ENCODE measurements around the gene DOK4. TPM values are rescaled to one million over a fixed set of nuclear protein-coding genes. Genes with fewer than 3 reads are reported as not detected.
A peak's percentile ranks its signal among the peaks of the same experiment; 100 is the strongest.

Gene DOK4
- total RNA-seq, 1 donor from 2014 or later, result 69.4 TPM

- no peaks in the 10 kb centered on the region for H3K9me3 Mint-ChIP-seq (ENCODE audit: unreplicated experiment)
- TF ChIP-seq CTCF (IDR thresholded peaks at IDR 0.05; ENCODE audit: unreplicated experiment), result peak; percentile 92
- peaks cover 14% of the 10 kb centered on the region for H3K27me3 Mint-ChIP-seq (ENCODE audit: unreplicated experiment)
- peaks cover 29% of the 10 kb centered on the region for H3K4me1 Mint-ChIP-seq (ENCODE audit: unreplicated experiment)
- DNase-seq (ENCODE audit: low spot score), result peak; percentile 90
- H3K36me3 Mint-ChIP-seq (ENCODE audit: low read depth, unreplicated experiment), result peaks cover 20% of the 10 kb centered on the region
- peak overlapping the region; percentile 38 for H3K27ac Mint-ChIP-seq (ENCODE audit: unreplicated experiment)
- peak overlapping the region; percentile 85 for H3K4me3 Mint-ChIP-seq (ENCODE audit: unreplicated experiment)
These were observed 33.6 kb upstream of the DOK4 start for GRCh38 chr16:57519796-57520360.

- H3K27me3 Mint-ChIP-seq (ENCODE audit: unreplicated experiment), result peaks cover 13% of the 10 kb centered on the region
- peak overlapping the region; percentile 17 for H3K4me3 Mint-ChIP-seq (ENCODE audit: unreplicated experiment)
- H3K9me3 Mint-ChIP-seq (ENCODE audit: unreplicated experiment), result no peaks in the 10 kb centered on the region
- peaks cover 24% of the 10 kb centered on the region for H3K36me3 Mint-ChIP-seq (ENCODE audit: low read depth, unreplicated experiment)
- peak overlapping the region; percentile 15 for H3K27ac Mint-ChIP-seq (ENCODE audit: unreplicated experiment)
- DNase-seq (ENCODE audit: low spot score), result no peak
- no peak for TF ChIP-seq CTCF (IDR thresholded peaks at IDR 0.05; ENCODE audit: unreplicated experiment)
- H3K4me1 Mint-ChIP-seq (ENCODE audit: unreplicated experiment), result peaks cover 36% of the 10 kb centered on the region
These were observed 32.6 kb upstream of the DOK4 start for GRCh38 chr16:57518922-57519321.

GRCh38 chr16:57518520-57518919 is 32.2 kb upstream of the DOK4 start:
- Mint-ChIP-seq H3K27ac (ENCODE audit: unreplicated experiment) (no peak overlapping the region), H3K9me3 (ENCODE audit: unreplicated experiment) (no peaks in the 10 kb centered on the region), H3K27me3 (ENCODE audit: unreplicated experiment) (peaks cover 15% of the 10 kb centered on the region), H3K36me3 (ENCODE audit: low read depth, unreplicated experiment) (peaks cover 25% of the 10 kb centered on the region), H3K4me1 (ENCODE audit: unreplicated experiment) (peaks cover 40% of the 10 kb centered on the region), H3K4me3 (ENCODE audit: unreplicated experiment) (peak overlapping the region; percentile 17)
- DNase-seq (ENCODE audit: low spot score), result no peak
- no peak for TF ChIP-seq CTCF (IDR thresholded peaks at IDR 0.05; ENCODE audit: unreplicated experiment)

- TF ChIP-seq CTCF (IDR thresholded peaks at IDR 0.05; ENCODE audit: unreplicated experiment), result no peak
- peaks cover 47% of the 10 kb centered on the region for H3K4me1 Mint-ChIP-seq (ENCODE audit: unreplicated experiment)
- DNase-seq (ENCODE audit: low spot score), result no peak
- H3K9me3 Mint-ChIP-seq (ENCODE audit: unreplicated experiment), result no peaks in the 10 kb centered on the region
- H3K36me3 Mint-ChIP-seq (ENCODE audit: low read depth, unreplicated experiment), result peaks cover 29% of the 10 kb centered on the region
- no peak overlapping the region for H3K4me3 Mint-ChIP-seq (ENCODE audit: unreplicated experiment)
- H3K27ac Mint-ChIP-seq (ENCODE audit: unreplicated experiment), result no peak overlapping the region
- H3K27me3 Mint-ChIP-seq (ENCODE audit: unreplicated experiment), result peaks cover 11% of the 10 kb centered on the region
These were observed 31.4 kb upstream of the DOK4 start for GRCh38 chr16:57517397-57518367.

GRCh38 chr16:57516773-57517172 is 30.5 kb upstream of the DOK4 start:
- Mint-ChIP-seq H3K36me3 (ENCODE audit: low read depth, unreplicated experiment) (peaks cover 29% of the 10 kb centered on the region), H3K4me1 (ENCODE audit: unreplicated experiment) (peaks cover 47% of the 10 kb centered on the region), H3K27ac (ENCODE audit: unreplicated experiment) (no peak overlapping the region), H3K9me3 (ENCODE audit: unreplicated experiment) (no peaks in the 10 kb centered on the region), H3K27me3 (ENCODE audit: unreplicated experiment) (peaks cover 11% of the 10 kb centered on the region), H3K4me3 (ENCODE audit: unreplicated experiment) (no peak overlapping the region)
- DNase-seq (ENCODE audit: low spot score), result no peak
- no peak for TF ChIP-seq CTCF (IDR thresholded peaks at IDR 0.05; ENCODE audit: unreplicated experiment)

All from endothelial cell (in vitro differentiated cells).